GM21447 (cell line): Measurements from ENCODE around the gene LAMC2.
"Not testable (repeated sequence)": the region's sequence is repeated elsewhere in the genome, so short reads cannot be mapped to it uniquely, and the experiment has no call there.

Experiments used
- ATAC-seq: cut with Tn5 transposase; IDR thresholded peaks from one replicate; pipeline ENCODE4 v1.9.1; 2021; ENCODE audit not compliant: unreplicated experiment

The LAMC2 gene

GRCh38 chr1:183236158-183236725 lies 50.2 kb downstream of the LAMC2 start:
- ATAC-seq: no peak

GRCh38 chr1:183237046-183237445 lies 51.0 kb downstream of the LAMC2 start:
- no peak for ATAC-seq

GRCh38 chr1:183238071-183238470 lies 52.0 kb downstream of the LAMC2 start:
- ATAC-seq: no peak

GRCh38 chr1:183239220-183239742 lies 53.2 kb downstream of the LAMC2 start:
- ATAC-seq: no peak

- no peak for ATAC-seq
Observed at GRCh38 chr1:183239793-183240525, 53.9 kb downstream of the LAMC2 start.

GRCh38 chr1:183240526-183240825 lies 54.4 kb downstream of the LAMC2 start:
- no peak for ATAC-seq

- not testable (repeated sequence) for ATAC-seq
Observed at GRCh38 chr1:183240853-183241252, 54.8 kb downstream of the LAMC2 start.

- ATAC-seq: no peak
Observed at GRCh38 chr1:183241471-183241870, 55.4 kb downstream of the LAMC2 start.

- ATAC-seq: no peak
Observed at GRCh38 chr1:183242556-183242955, 56.5 kb downstream of the LAMC2 start.

GRCh38 chr1:183243161-183244050 lies 57.3 kb downstream of the LAMC2 start:
- ATAC-seq: no peak

GRCh38 chr1:183244466-183244865 lies 58.4 kb downstream of the LAMC2 start:
- no peak for ATAC-seq

GRCh38 chr1:183245357-183245756 lies 59.3 kb downstream of the LAMC2 start:
- no peak for ATAC-seq

- ATAC-seq: no peak
Observed at GRCh38 chr1:183246436-183246835, 60.4 kb downstream of the LAMC2 start.

GRCh38 chr1:183247066-183247465 lies 61.0 kb downstream of the LAMC2 start:
- no peak for ATAC-seq

- ATAC-seq: no peak
Observed at GRCh38 chr1:183247484-183247883, 61.4 kb downstream of the LAMC2 start.

- ATAC-seq: no peak
Observed at GRCh38 chr1:183247931-183248330, 61.9 kb downstream of the LAMC2 start.

- no peak for ATAC-seq
Observed at GRCh38 chr1:183248989-183249691, 63.1 kb downstream of the LAMC2 start.

- no peak for ATAC-seq
Observed at GRCh38 chr1:183249941-183250452, 63.9 kb downstream of the LAMC2 start.

- ATAC-seq: no peak
Observed at GRCh38 chr1:183251101-183251958, 65.3 kb downstream of the LAMC2 start.

GRCh38 chr1:183251959-183252450 lies 65.9 kb downstream of the LAMC2 start:
- no peak for ATAC-seq
